Measurements from ENCODE around the gene GPX2. TPM values are rescaled to one million over a fixed set of nuclear protein-coding genes. Genes with fewer than 3 reads are reported as not detected.

GPX2 gene
- total RNA-seq, 1 experiment from 2014 or later = not detected

- no peak for DNase-seq (ENCODE audit: unreplicated experiment)
- Mint-ChIP-seq H3K27ac (ENCODE audit: low read depth, unreplicated experiment) (no peak overlapping the region), H3K4me1 (ENCODE audit: insufficient read depth, unreplicated experiment) (no peaks in the 10 kb centered on the region), H3K27me3 (ENCODE audit: insufficient read depth, unreplicated experiment) (no peaks in the 10 kb centered on the region), H3K36me3 (ENCODE audit: insufficient read depth, unreplicated experiment) (peaks cover 14% of the 10 kb centered on the region), H3K9me3 (ENCODE audit: unreplicated experiment) (no peaks in the 10 kb centered on the region), H3K4me3 (ENCODE audit: unreplicated experiment) (no peak overlapping the region)
- ChIA-PET CTCF (interaction anchor here (0.6 kb wide), 1 partner anchor 23 kb away, joined by 3 read pairs; no protein-coding TSS in a partner anchor), POLR2A (interaction anchor here (1.0 kb wide), 1 partner anchor 17 kb away, joined by 3 read pairs; no protein-coding TSS in a partner anchor)
- no peak for TF ChIP-seq CTCF (IDR thresholded peaks at IDR 0.05; ENCODE audit: unreplicated experiment)
- BruUV-seq (replicated peaks) = no TSS peak
- intact Hi-C loops (cut with micrococcal nuclease) = no loop called here
Observed at GRCh38 chr14:64948612-64949210, 6.2 kb upstream of the GPX2 start.

GRCh38 chr14:64947710-64948611 lies 5.4 kb upstream of the GPX2 start:
- Mint-ChIP-seq H3K9me3 (ENCODE audit: unreplicated experiment) (no peaks in the 10 kb centered on the region), H3K36me3 (ENCODE audit: insufficient read depth, unreplicated experiment) (peaks cover 22% of the 10 kb centered on the region), H3K27me3 (ENCODE audit: insufficient read depth, unreplicated experiment) (no peaks in the 10 kb centered on the region), H3K4me3 (ENCODE audit: unreplicated experiment) (no peak overlapping the region), H3K27ac (ENCODE audit: low read depth, unreplicated experiment) (no peak overlapping the region), H3K4me1 (ENCODE audit: insufficient read depth, unreplicated experiment) (no peaks in the 10 kb centered on the region)
- TF ChIP-seq CTCF (IDR thresholded peaks at IDR 0.05; ENCODE audit: unreplicated experiment) = no peak
- intact Hi-C loops (cut with micrococcal nuclease) = no loop called here
- ChIA-PET POLR2A (interaction anchor here (1.0 kb wide), 1 partner anchor 18 kb away, joined by 3 read pairs; no protein-coding TSS in a partner anchor), CTCF (no interaction called here)
- no TSS peak for BruUV-seq (replicated peaks)
- DNase-seq (ENCODE audit: unreplicated experiment) = no peak

- intact Hi-C loops (cut with micrococcal nuclease) = no loop called here
- ChIA-PET POLR2A (no interaction called here), CTCF (interaction anchor here (0.6 kb wide), 1 partner anchor 23 kb away, joined by 3 read pairs; no protein-coding TSS in a partner anchor)
- no peak for DNase-seq (ENCODE audit: unreplicated experiment)
- BruUV-seq (replicated peaks) = no TSS peak
- no peaks in the 10 kb centered on the region for H3K9me3 Mint-ChIP-seq (ENCODE audit: unreplicated experiment)
- H3K4me1 Mint-ChIP-seq (ENCODE audit: insufficient read depth, unreplicated experiment) = no peaks in the 10 kb centered on the region
- TF ChIP-seq CTCF (IDR thresholded peaks at IDR 0.05; ENCODE audit: unreplicated experiment) = no peak
- peaks cover 28% of the 10 kb centered on the region for H3K36me3 Mint-ChIP-seq (ENCODE audit: insufficient read depth, unreplicated experiment)
- H3K27ac Mint-ChIP-seq (ENCODE audit: low read depth, unreplicated experiment) = no peak overlapping the region
- no peaks in the 10 kb centered on the region for H3K27me3 Mint-ChIP-seq (ENCODE audit: insufficient read depth, unreplicated experiment)
- H3K4me3 Mint-ChIP-seq (ENCODE audit: unreplicated experiment) = no peak overlapping the region
Observed at GRCh38 chr14:64946310-64947045, 3.9 kb upstream of the GPX2 start.
